Measurements from ENCODE around the gene THRSP.

Gene THRSP

GRCh38 chr11:78100261-78100660, 36.6 kb downstream of the THRSP start:
- DNase-seq, result no peak

GRCh38 chr11:78100676-78101472, 37.2 kb downstream of the THRSP start:
- DNase-seq, result peak; percentile 68

- peak; percentile 86 for DNase-seq
Measured at GRCh38 chr11:78109081-78110015, 45.7 kb downstream of the THRSP start.

GRCh38 chr11:78110351-78110750, 46.7 kb downstream of the THRSP start:
- DNase-seq, result no peak

GRCh38 chr11:78110830-78111229, 47.2 kb downstream of the THRSP start:
- DNase-seq, result no peak

GRCh38 chr11:78111298-78111697, 47.6 kb downstream of the THRSP start:
- no peak for DNase-seq

- DNase-seq, result no peak
Measured at GRCh38 chr11:78112582-78113275, 49.1 kb downstream of the THRSP start.

All from NCI-H69 (cell line).